Suppressor macrophage (primary cell): ENCODE measurements around the gene ATXN10.

Experiments used
- DNase-seq, 4 experiments: peaks; one replicate each; pipeline ENCODE4 v3.0.0-alpha.2; 2020 to 2022

The ATXN10 gene

DNA sequence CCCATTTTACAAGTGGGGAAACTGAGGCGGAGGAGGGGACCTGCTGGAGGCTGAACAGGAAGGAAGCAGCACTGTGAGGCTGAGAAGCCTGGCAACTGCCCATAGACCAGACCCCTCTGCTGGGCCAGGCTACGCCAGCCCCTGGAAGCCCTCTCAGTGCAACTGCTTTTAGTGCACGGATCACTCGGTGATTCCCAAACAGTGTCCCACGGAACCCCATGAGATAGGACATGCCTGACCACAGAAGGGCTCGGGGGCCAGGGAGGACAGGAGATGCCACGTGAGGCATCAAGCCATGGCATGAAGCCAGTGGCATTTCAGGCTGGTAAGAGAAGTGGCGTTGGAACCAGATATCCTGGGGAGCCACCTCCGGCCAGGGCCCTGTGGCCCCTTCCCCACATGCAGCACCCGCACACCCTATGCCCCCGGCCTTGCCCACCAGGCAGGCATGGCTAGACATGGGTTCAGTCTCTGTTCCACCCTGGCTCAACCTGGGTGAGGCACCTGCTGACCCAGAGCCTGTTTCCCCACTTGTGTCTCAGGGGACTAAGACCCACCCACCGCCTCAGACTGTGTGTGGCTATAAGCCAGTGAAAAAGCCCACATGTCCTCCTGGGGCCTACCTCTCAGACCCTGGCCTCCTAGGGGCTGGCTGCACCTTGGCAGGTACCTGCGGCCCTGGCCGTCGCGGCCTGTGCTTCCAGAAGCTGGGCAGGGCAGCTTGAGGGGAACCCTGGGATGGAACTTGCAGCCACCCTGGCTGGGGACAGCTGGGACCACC lies 221.2 kb downstream of the ATXN10 start:
- no peak for DNase-seq

- DNase-seq, result no peak
Observed at GRCh38 chr22:45893516-45893915, 221.9 kb downstream of the ATXN10 start.
